Measurements from ENCODE around the gene CTTNBP2. TPM values are rescaled to one million over a fixed set of nuclear protein-coding genes. Genes with fewer than 3 reads are reported as not detected.

Gene CTTNBP2
- polyA plus RNA-seq, 1 of the 3 experiments (the other 2 are of a cell fraction), result not detected

DNA sequence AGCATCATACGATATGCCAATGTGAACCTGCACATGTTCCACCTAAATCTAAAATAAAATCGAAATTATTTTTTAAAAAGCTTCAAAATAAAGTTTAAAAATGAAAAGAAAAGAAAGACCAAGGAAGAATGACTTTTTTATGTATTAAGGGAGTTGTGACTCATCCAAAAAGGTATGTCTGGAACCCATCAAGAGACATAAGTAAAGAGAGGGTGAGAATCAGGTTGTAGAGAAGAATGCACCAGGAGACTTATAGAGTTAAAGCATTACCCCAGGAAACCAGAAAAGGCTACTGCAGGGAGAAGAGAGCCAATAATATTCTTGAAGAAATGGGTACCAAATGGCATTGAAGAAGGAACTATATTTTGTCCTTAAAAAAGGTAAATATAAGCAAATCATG, 69.8 kb downstream of the CTTNBP2 start (continued):
- TF ChIP-seq ZBTB33 (IDR thresholded peaks at IDR 0.05; ENCODE audit: borderline replicate concordance, low read depth), result no peak
- no peak for TF ChIP-seq TEAD4 (IDR thresholded peaks at IDR 0.05; ENCODE audit: borderline replicate concordance, insufficient read depth)
- TF ChIP-seq PBX3 (IDR thresholded peaks at IDR 0.05), result no peak
- TF ChIP-seq NRF1 (IDR thresholded peaks at IDR 0.05; ENCODE audit: low read depth, low read length), result no peak
- TF ChIP-seq SIN3A (IDR thresholded peaks at IDR 0.05; ENCODE audit: borderline replicate concordance, low read depth, low read length), result no peak
- TF ChIP-seq EZH2phosphoT487 (IDR thresholded peaks at IDR 0.05; ENCODE audit: borderline replicate concordance, low read depth), result no peak
- no peak for TF ChIP-seq POLR2AphosphoS5 (IDR thresholded peaks at IDR 0.05; ENCODE audit: low read depth, low read length)
- no peak for TF ChIP-seq FOSL2 (IDR thresholded peaks at IDR 0.05; ENCODE audit: borderline replicate concordance, low read depth)
- TF ChIP-seq SMC3 (IDR thresholded peaks at IDR 0.05; ENCODE audit: low read depth, low read length), result no peak

DNA sequence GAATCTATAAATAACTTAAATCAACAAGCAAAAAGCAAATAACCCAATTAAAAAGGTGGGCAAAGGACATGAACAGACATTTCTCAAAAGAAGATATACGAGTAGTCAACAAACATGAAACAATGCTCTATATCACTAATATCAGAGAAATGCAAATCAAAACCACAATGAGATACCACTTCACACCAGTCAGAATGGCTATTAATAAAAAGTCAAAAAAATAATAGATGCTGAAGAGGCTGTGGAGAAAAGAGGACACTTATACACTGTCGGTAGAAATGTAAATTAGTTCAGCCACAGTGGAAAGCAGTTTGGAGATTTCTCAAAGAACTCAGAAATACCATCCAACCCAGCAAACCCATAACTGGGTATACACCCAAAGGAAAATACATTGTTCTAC, 70.6 kb downstream of the CTTNBP2 start:
- no peak overlapping the region for H3K4me3 ChIP-seq (ENCODE audit: low read depth in 2 of 2, low read length in 1 of 2)
- CTCF ChIA-PET, result no interaction called here

More for the DNA sequence above, 70.6 kb downstream of the CTTNBP2 start:
- Histone ChIP-seq H3K79me2 (ENCODE audit: insufficient read depth) (no peaks in the 10 kb centered on the region), H3K9me3 (no peaks in the 10 kb centered on the region), H3K4me1 (ENCODE audit: control insufficient read depth in 1 of 2, insufficient read depth in 2 of 2, low read depth in 1 of 2, low read length in 1 of 2) (no peaks in the 10 kb centered on the region; a peak in 1 of 4 replicates), H2AFZ (ENCODE audit: low read depth) (no peak overlapping the region), H3F3A (replicated peaks; ENCODE audit: insufficient read depth) (no peaks in the 10 kb centered on the region), H3K4me2 (no peak overlapping the region), H3K27me3 (ENCODE audit: insufficient read depth) (peaks cover 4% of the 10 kb centered on the region; the same call in 1 of the 2 replicates), H3K27ac (ENCODE audit: low read depth in 2 of 2, low read length in 1 of 2) (no peak overlapping the region), H3K9me2 (no peaks in the 10 kb centered on the region), H4K20me1 (ENCODE audit: insufficient read depth) (no peaks in the 10 kb centered on the region), H3K36me3 (replicated peaks in 1 of 2; ENCODE audit: control insufficient read depth in 1 of 2, insufficient read depth in 2 of 2, low read length in 1 of 2) (no peaks in the 10 kb centered on the region), H3K9ac (no peak overlapping the region)
- no peak for DNase-seq
- POLR2A ChIA-PET, result no interaction called here
- 5% methylated on average over 2 of the region's 2 CpGs for WGBS (ENCODE audit: low lambda C conversion rate)
- TF ChIP-seq, protein P1, sequence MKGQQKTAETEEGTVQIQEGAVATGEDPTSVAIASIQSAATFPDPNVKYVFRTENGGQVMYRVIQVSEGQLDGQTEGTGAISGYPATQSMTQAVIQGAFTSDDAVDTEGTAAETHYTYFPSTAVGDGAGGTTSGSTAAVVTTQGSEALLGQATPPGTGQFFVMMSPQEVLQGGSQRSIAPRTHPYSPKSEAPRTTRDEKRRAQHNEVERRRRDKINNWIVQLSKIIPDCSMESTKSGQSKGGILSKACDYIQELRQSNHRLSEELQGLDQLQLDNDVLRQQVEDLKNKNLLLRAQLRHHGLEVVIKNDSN (IDR thresholded peaks at IDR 0.05; ENCODE audit: borderline replicate concordance, low read depth), result no peak
- TF ChIP-seq RFX5 (IDR thresholded peaks at IDR 0.05; ENCODE audit: low read length), result no peak
- TF ChIP-seq TCF12 (IDR thresholded peaks at IDR 0.05), result no peak
- TF ChIP-seq TEAD4 (IDR thresholded peaks at IDR 0.05; ENCODE audit: borderline replicate concordance, insufficient read depth), result no peak
- TF ChIP-seq GABPA (IDR thresholded peaks at IDR 0.05; ENCODE audit: low read depth), result no peak
- TF ChIP-seq, protein P2, sequence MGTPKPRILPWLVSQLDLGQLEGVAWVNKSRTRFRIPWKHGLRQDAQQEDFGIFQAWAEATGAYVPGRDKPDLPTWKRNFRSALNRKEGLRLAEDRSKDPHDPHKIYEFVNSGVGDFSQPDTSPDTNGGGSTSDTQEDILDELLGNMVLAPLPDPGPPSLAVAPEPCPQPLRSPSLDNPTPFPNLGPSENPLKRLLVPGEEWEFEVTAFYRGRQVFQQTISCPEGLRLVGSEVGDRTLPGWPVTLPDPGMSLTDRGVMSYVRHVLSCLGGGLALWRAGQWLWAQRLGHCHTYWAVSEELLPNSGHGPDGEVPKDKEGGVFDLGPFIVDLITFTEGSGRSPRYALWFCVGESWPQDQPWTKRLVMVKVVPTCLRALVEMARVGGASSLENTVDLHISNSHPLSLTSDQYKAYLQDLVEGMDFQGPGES (IDR thresholded peaks at IDR 0.05; ENCODE audit: low read depth, low read length), result no peak
- no peak for TF ChIP-seq TAF1 (IDR thresholded peaks at IDR 0.05; ENCODE audit: borderline replicate concordance, low read depth, low read length)
- TF ChIP-seq NRF1 (IDR thresholded peaks at IDR 0.05; ENCODE audit: low read depth, low read length), result no peak
- TF ChIP-seq REST (IDR thresholded peaks at IDR 0.05; ENCODE audit: low read depth, low read length), result no peak
